ENCODE measurements around the gene SPN. TPM values are rescaled to one million over a fixed set of nuclear protein-coding genes. Genes with fewer than 3 reads are reported as not detected.
"Not testable (repeated sequence)": the region's sequence is repeated elsewhere in the genome, so short reads cannot be mapped to it uniquely, and the experiment has no call there.

Gene SPN
- total RNA-seq, 4 donors from 2014 or later, result 0.67 to 3.4 (median 0.86) TPM

- DNase-seq, result peak; percentile 17 to 18
- intact Hi-C loops (cut with DNase I), result no loop called here
- 32 to 35% methylated on average over 9 of the region's 9 CpGs for WGBS, 2 donors
- H3K27me3 ChIP-seq, result no peaks in the 10 kb centered on the region
- TF ChIP-seq POLR2A (IDR thresholded peaks at IDR 0.05) (no peak), CTCF (IDR thresholded peaks at IDR 0.05) (no peak)
- H3K9me3 ChIP-seq, result no peaks in the 10 kb centered on the region
- H3K27ac ChIP-seq, result no peak overlapping the region
- H3K4me1 ChIP-seq, result no peaks in the 10 kb centered on the region
- no peaks in the 10 kb centered on the region for H3K36me3 ChIP-seq
- no peak overlapping the region for H3K4me3 ChIP-seq (replicated peaks in 1 of 3)
Observed at GRCh38 chr16:29649588-29650494, 13.2 kb upstream of the SPN start.

- Histone ChIP-seq H3K36me3 (no peaks in the 10 kb centered on the region), H3K27ac (no peak overlapping the region), H3K9me3 (no peaks in the 10 kb centered on the region), H3K27me3 (no peaks in the 10 kb centered on the region), H3K4me1 (no peaks in the 10 kb centered on the region), H3K4me3 (replicated peaks in 1 of 3) (no peak overlapping the region)
- no peak for DNase-seq
- intact Hi-C loops (cut with DNase I), result no loop called here
- TF ChIP-seq POLR2A (IDR thresholded peaks at IDR 0.05) (no peak), CTCF (IDR thresholded peaks at IDR 0.05) (no peak)
- 96 to 97% methylated on average over 2 of the region's 2 CpGs for WGBS, 2 donors
Observed at GRCh38 chr16:29650771-29651170, 12.3 kb upstream of the SPN start.

GRCh38 chr16:29651774-29652349 is 11.2 kb upstream of the SPN start:
- H3K9me3 ChIP-seq, result no peaks in the 10 kb centered on the region
- no peak overlapping the region for H3K4me3 ChIP-seq (replicated peaks in 1 of 3)
- no peaks in the 10 kb centered on the region for H3K4me1 ChIP-seq
- H3K27ac ChIP-seq, result no peak overlapping the region
- no peaks in the 10 kb centered on the region for H3K27me3 ChIP-seq
- H3K36me3 ChIP-seq, result no peaks in the 10 kb centered on the region
- TF ChIP-seq CTCF (IDR thresholded peaks at IDR 0.05) (no peak), POLR2A (IDR thresholded peaks at IDR 0.05) (no peak)
- intact Hi-C loops (cut with DNase I), result no loop called here
- no peak for DNase-seq
- WGBS, 2 donors, result 97% methylated on average over 2 of the region's 2 CpGs

- no peaks in the 10 kb centered on the region for H3K9me3 ChIP-seq
- no peak overlapping the region for H3K4me3 ChIP-seq (replicated peaks in 1 of 3)
- no peaks in the 10 kb centered on the region for H3K36me3 ChIP-seq
- intact Hi-C loops (cut with DNase I), result no loop called here
- no peaks in the 10 kb centered on the region for H3K27me3 ChIP-seq
- WGBS, 2 donors, result 77 to 87% methylated on average over 12 of the region's 12 CpGs
- no peak for DNase-seq
- H3K4me1 ChIP-seq, result no peaks in the 10 kb centered on the region
- no peak overlapping the region for H3K27ac ChIP-seq
- no peak for TF ChIP-seq CTCF (IDR thresholded peaks at IDR 0.05)
Observed at GRCh38 chr16:29653471-29653870, 9.6 kb upstream of the SPN start.

GRCh38 chr16:29653890-29654289 is 9.2 kb upstream of the SPN start:
- intact Hi-C loops (cut with DNase I); DNase-seq; H3K27me3 ChIP-seq; H3K4me3 ChIP-seq (replicated peaks in 1 of 3); H3K4me1 ChIP-seq; H3K9me3 ChIP-seq; H3K36me3 ChIP-seq; H3K27ac ChIP-seq: not testable (repeated sequence)
- 90 to 92% methylated on average over 7 of the region's 7 CpGs for WGBS, 2 donors
